Glomerular endothelial cell (primary cell): ENCODE results near the gene LCN12. TPM values are rescaled to one million over a fixed set of nuclear protein-coding genes. Genes with fewer than 3 reads are reported as not detected.

Experiments used
- total RNA-seq: library from RNA; depleted of rRNA; stranded (reverse); fragments of >200 nt; gene quantifications from 2 replicates; pipeline ENCODE4 v1.2.3, GENCODE V29; 2015

Gene LCN12
- total RNA-seq, 1 donor from 2014 or later: not detected

Other genes with a start within 250 kb of the LCN12 start
- 153 and 247 TPM in 2 replicates for gene DIPK1B, start 239.7 kb upstream of the LCN12 start, total RNA-seq
- not detected in 2 replicates for gene LCN10, start 209.3 kb upstream of the LCN12 start, total RNA-seq
- not detected in 2 replicates for gene LCN6, start 203.7 kb upstream of the LCN12 start, total RNA-seq
- gene LCN8, start 194.0 kb upstream of the LCN12 start, total RNA-seq: not detected in 2 replicates
- 0.29 TPM in 1 of 2 replicates, not detected in the other for gene LCN15, start 187.8 kb upstream of the LCN12 start, total RNA-seq
- 69.7 and 113 TPM in 2 replicates for gene TMEM141, start 160.9 kb upstream of the LCN12 start, total RNA-seq
- gene CCDC183, start 155.9 kb upstream of the LCN12 start, total RNA-seq: 0.41 and 0.48 TPM in 2 replicates
- gene RABL6, start 144.3 kb upstream of the LCN12 start, total RNA-seq: 90.2 and 99.9 TPM in 2 replicates
- gene AJM1, start 109.8 kb upstream of the LCN12 start, total RNA-seq: 0.48 and 1.6 TPM in 2 replicates
- 153 and 179 TPM in 2 replicates for gene PHPT1, start 102.9 kb upstream of the LCN12 start, total RNA-seq
- gene MAMDC4, start 99.9 kb upstream of the LCN12 start, total RNA-seq: 1.4 and 3.4 TPM in 2 replicates
- gene EDF1, start 86.0 kb upstream of the LCN12 start, total RNA-seq: 496 and 520 TPM in 2 replicates
- gene TRAF2, start 65.8 kb upstream of the LCN12 start, total RNA-seq: 12.2 and 21.9 TPM in 2 replicates
- 187 and 188 TPM in 2 replicates for gene FBXW5, start 7.5 kb upstream of the LCN12 start, total RNA-seq
- not detected in 2 replicates for gene C8G, start 7.0 kb upstream of the LCN12 start, total RNA-seq
- gene PTGDS, start 25.2 kb downstream of the LCN12 start, total RNA-seq: not detected in 2 replicates
- gene LCNL1, start 30.7 kb downstream of the LCN12 start, total RNA-seq: not detected in 2 replicates
- 28.0 and 47.2 TPM in 2 replicates for gene PAXX, start 40.1 kb downstream of the LCN12 start, total RNA-seq
- 0.29 and 2.3 TPM in 2 replicates for gene CLIC3, start 44.3 kb downstream of the LCN12 start, total RNA-seq
- gene ABCA2, start 76.0 kb downstream of the LCN12 start, total RNA-seq: 27.2 and 28.4 TPM in 2 replicates
- gene FUT7, start 79.8 kb downstream of the LCN12 start, total RNA-seq: not detected in 2 replicates
- gene NPDC1, start 93.9 kb downstream of the LCN12 start, total RNA-seq: 195 and 250 TPM in 2 replicates
- gene ENTPD2, start 101.8 kb downstream of the LCN12 start, total RNA-seq: not detected in 2 replicates
- 6.1 and 6.7 TPM in 2 replicates for gene SAPCD2, start 118.3 kb downstream of the LCN12 start, total RNA-seq
- gene UAP1L1, start 125.2 kb downstream of the LCN12 start, total RNA-seq: 17.2 and 30.3 TPM in 2 replicates
- gene MAN1B1, start 134.7 kb downstream of the LCN12 start, total RNA-seq: 109 and 118 TPM in 2 replicates
- 154 and 167 TPM in 2 replicates for gene DPP7, start 162.5 kb downstream of the LCN12 start, total RNA-seq
- not detected in 2 replicates for gene GRIN1, start 186.9 kb downstream of the LCN12 start, total RNA-seq
- not detected in 2 replicates for gene LRRC26, start 217.8 kb downstream of the LCN12 start, total RNA-seq
- not detected in 2 replicates for gene TMEM210, start 219.8 kb downstream of the LCN12 start, total RNA-seq
- gene ANAPC2, start 236.3 kb downstream of the LCN12 start, total RNA-seq: 22.9 and 34.2 TPM in 2 replicates
- 91.8 and 109 TPM in 2 replicates for gene SSNA1, start 236.4 kb downstream of the LCN12 start, total RNA-seq
- gene TPRN, start 248.5 kb downstream of the LCN12 start, total RNA-seq: 10.0 and 10.8 TPM in 2 replicates